Caco-2 (cell line): ENCODE results near the gene ILDR1. TPM values are rescaled to one million over a fixed set of nuclear protein-coding genes. Genes with fewer than 3 reads are reported as not detected.

Experiments
- BruUV-seq: library from RNA; stranded (reverse); fragments of 400-500 nt; replicated peaks from 2 replicates; lab custom pipeline; 2021; lab: Mats Ljungman, UMichigan
- CTCF ChIA-PET: fragments of 300-600 bp; sonication (Branson Sonifier 250); formaldehyde crosslinking; loops from one replicate; lab custom pipeline; 2022; ENCODE audit warnings: antibody characterized with exemption; lab: Charles Lee
- POLR2A ChIA-PET: fragments of 300-600 bp; sonication (Branson Sonifier 250); formaldehyde crosslinking; loops from one replicate; lab custom pipeline; 2022; ENCODE audit warnings: antibody characterized with exemption; lab: Charles Lee
- DNase-seq, 2 experiments: peaks; one replicate each; pipeline versions ENCODE4 v3.0.0 to v3.0.0-alpha.2; 2020 to 2022
- H3K27me3 ChIP-seq: replicated peaks from 2 replicates; pipeline ENCODE4 v1.6.0; 2011; ENCODE audit warnings: low read length; ENCODE audit not compliant: control insufficient read depth, insufficient read depth
- H3K36me3 ChIP-seq: 2 replicates; pipeline ENCODE4 v1.5.1; 2011; ENCODE audit warnings: low read length; ENCODE audit not compliant: control insufficient read depth, insufficient read depth
- H3K4me1 ChIP-seq: fragments of 250-450 bp; sonication (Bioruptor Pico); 2 replicates; pipeline ENCODE4 v1.5.1; 2020; ENCODE audit warnings: mild to moderate bottlenecking
- H3K4me3 ChIP-seq: 2 replicates; pipeline ENCODE4 v1.5.1; 2011; ENCODE audit warnings: low read depth, mild to moderate bottlenecking, control low read depth, low read length
- H3K9me3 ChIP-seq: fragments of 250-450 bp; sonication (Bioruptor Pico); 2 replicates; pipeline ENCODE4 v1.5.1; 2020; ENCODE audit warnings: mild to moderate bottlenecking, moderate library complexity
- H3K27ac Mint-ChIP-seq: one replicate; pipeline ENCODE4 v1.8.0; 2022; ENCODE audit warnings: mixed read lengths; ENCODE audit not compliant: unreplicated experiment
- H3K27me3 Mint-ChIP-seq: one replicate; pipeline ENCODE4 v1.8.0; 2022; ENCODE audit warnings: mixed read lengths; ENCODE audit not compliant: insufficient read depth, unreplicated experiment
- H3K36me3 Mint-ChIP-seq: one replicate; pipeline ENCODE4 v1.8.0; 2022; ENCODE audit warnings: mild to moderate bottlenecking, mixed read lengths; ENCODE audit not compliant: insufficient read depth, unreplicated experiment
- H3K4me1 Mint-ChIP-seq: one replicate; pipeline ENCODE4 v1.8.0; 2022; ENCODE audit warnings: low read depth, mixed read lengths; ENCODE audit not compliant: unreplicated experiment
- H3K4me3 Mint-ChIP-seq: one replicate; pipeline ENCODE4 v1.8.0; 2022; ENCODE audit warnings: mild to moderate bottlenecking, moderate library complexity, mixed read lengths; ENCODE audit not compliant: unreplicated experiment
- H3K9me3 Mint-ChIP-seq: one replicate; pipeline ENCODE4 v1.8.0; 2022; ENCODE audit warnings: mixed read lengths; ENCODE audit not compliant: unreplicated experiment
- intact Hi-C: fragments of 100-400 bp; cut with micrococcal nuclease; formaldehyde crosslinking; loops from one replicate; pipeline ENCODE4 v1.10.0; 2022; ENCODE audit not compliant: unreplicated experiment
- total RNA-seq: library from RNA; stranded (reverse); gene quantifications from 2 replicates; pipeline ENCODE4 v1.2.3, GENCODE V29; 2022
- TF ChIP-seq, protein P1 (sequence below), 2 experiments: fragments of 200-600 bp in 1 of 2; IDR thresholded peaks; 1 replicate in 1 of 2; 2 replicates in 1 of 2; pipeline versions ENCODE4 v1.5.1 to v1.8.0; 2011 to 2022; ENCODE audit warnings: antibody characterized with exemption in 1 of 2, control low read depth in 1 of 2, inconsistent platforms in 1 of 2, low read depth in 1 of 2, low read length in 1 of 2, mild to moderate bottlenecking in 1 of 2, moderate library complexity in 1 of 2; ENCODE audit not compliant: insufficient read depth in 1 of 2, severe bottlenecking in 1 of 2, unreplicated experiment in 1 of 2

Gene ILDR1
- total RNA-seq, 1 experiment from 2014 or later = 0.25 TPM

DNA sequence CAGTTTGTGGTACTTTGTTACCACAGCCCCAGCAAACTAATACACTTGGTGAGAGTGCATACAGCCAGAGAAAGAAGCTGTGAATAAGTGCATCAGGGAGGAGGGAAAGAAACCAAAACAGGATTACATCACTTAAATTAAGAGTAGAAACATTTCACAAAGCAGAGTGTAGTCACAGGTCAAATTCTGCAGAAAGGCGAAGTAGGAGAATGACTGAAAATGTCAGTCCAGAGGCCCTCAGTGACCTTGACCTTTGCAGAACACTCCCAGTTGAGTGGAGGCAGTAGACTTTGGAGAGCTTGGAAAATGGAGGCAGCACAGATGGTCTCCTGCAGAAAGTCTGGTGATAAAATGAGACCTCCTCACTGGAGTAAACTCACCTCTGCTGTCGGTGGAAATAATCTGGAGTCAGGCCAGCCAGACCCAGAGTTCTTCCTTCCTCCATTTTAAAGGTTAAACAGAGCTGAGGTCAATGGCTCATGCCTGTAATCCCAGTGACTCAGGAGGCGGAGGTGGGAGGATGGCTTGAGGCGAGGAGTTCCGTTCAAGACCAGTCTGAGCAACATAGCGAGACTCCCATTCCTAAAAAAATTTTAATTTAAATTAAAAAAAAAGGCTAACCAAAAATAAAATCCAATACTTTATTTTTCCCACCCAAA lies 38.1 kb upstream of the ILDR1 start:
- H3K4me1 Mint-ChIP-seq = no peaks in the 10 kb centered on the region
- DNase-seq = no peak
- ChIA-PET CTCF (no interaction called here), POLR2A (no interaction called here)
- no peaks in the 10 kb centered on the region for H3K36me3 ChIP-seq
- peaks cover 6% of the 10 kb centered on the region for H3K36me3 Mint-ChIP-seq
- H3K9me3 ChIP-seq = no peaks in the 10 kb centered on the region
- H3K9me3 Mint-ChIP-seq = no peaks in the 10 kb centered on the region
- no peak overlapping the region for H3K4me3 Mint-ChIP-seq
- H3K27ac Mint-ChIP-seq = no peak overlapping the region
- intact Hi-C loops = no loop called here
- H3K4me1 ChIP-seq = no peaks in the 10 kb centered on the region
- peaks cover 14% of the 10 kb centered on the region for H3K27me3 Mint-ChIP-seq
- TF ChIP-seq, protein P1, sequence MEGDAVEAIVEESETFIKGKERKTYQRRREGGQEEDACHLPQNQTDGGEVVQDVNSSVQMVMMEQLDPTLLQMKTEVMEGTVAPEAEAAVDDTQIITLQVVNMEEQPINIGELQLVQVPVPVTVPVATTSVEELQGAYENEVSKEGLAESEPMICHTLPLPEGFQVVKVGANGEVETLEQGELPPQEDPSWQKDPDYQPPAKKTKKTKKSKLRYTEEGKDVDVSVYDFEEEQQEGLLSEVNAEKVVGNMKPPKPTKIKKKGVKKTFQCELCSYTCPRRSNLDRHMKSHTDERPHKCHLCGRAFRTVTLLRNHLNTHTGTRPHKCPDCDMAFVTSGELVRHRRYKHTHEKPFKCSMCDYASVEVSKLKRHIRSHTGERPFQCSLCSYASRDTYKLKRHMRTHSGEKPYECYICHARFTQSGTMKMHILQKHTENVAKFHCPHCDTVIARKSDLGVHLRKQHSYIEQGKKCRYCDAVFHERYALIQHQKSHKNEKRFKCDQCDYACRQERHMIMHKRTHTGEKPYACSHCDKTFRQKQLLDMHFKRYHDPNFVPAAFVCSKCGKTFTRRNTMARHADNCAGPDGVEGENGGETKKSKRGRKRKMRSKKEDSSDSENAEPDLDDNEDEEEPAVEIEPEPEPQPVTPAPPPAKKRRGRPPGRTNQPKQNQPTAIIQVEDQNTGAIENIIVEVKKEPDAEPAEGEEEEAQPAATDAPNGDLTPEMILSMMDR (IDR thresholded peaks at IDR 0.05; ENCODE audit: insufficient read depth in 1 of 2, low read depth in 1 of 2, low read length in 1 of 2, severe bottlenecking in 1 of 2, unreplicated experiment in 1 of 2) = no peak
- no peak overlapping the region for H3K4me3 ChIP-seq
- no peaks in the 10 kb centered on the region for H3K27me3 ChIP-seq
- no TSS peak for BruUV-seq

DNA sequence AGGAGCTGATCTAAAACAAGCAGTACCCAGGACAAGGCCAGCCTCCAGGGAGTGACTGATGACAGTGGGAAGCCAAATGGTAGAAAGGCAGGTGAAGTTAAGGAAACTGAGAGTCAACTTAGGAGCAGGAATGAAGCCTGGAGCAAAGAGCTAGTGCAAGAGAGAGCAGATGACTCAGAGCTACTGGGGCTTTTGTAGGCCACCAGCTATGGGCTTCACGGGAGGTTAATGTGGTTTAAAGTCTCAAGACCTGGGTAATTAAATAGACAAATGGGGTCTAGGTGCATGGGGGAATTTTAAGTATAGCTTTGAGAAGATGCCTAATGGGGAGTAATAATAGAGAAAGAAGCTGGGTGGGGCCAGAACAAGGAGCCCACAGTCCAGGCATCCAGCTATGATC lies 36.2 kb upstream of the ILDR1 start:
- BruUV-seq = no TSS peak
- intact Hi-C loops = no loop called here
- CTCF ChIA-PET = no interaction called here

DNA sequence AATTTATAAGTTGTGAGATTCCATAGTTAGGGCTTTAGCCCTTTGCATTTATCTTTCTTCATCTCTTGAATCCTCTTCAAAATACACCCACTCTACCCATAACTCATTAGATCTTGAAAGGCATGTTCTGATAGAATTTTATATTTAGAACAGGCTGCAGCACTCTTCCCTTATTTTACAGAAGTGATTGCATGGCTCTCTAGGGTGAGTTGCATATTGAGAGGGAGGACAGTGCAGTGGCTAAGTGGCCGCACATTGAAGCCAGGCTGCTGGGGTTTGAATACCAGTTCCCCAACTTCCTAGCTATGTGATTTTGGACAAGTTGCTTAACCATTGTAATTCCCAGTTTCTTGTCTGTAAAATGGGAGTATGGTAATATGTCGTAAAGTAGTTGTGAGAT lies 35.6 kb upstream of the ILDR1 start:
- no peaks in the 10 kb centered on the region for H3K4me1 Mint-ChIP-seq
- no peaks in the 10 kb centered on the region for H3K27me3 ChIP-seq
- CTCF ChIA-PET = no interaction called here
- POLR2A ChIA-PET = no interaction called here
- H3K4me3 Mint-ChIP-seq = no peak overlapping the region
- H3K9me3 Mint-ChIP-seq = no peaks in the 10 kb centered on the region
- H3K4me3 ChIP-seq = no peak overlapping the region
- intact Hi-C loops = no loop called here
- DNase-seq = no peak
- no TSS peak for BruUV-seq
- H3K4me1 ChIP-seq = no peaks in the 10 kb centered on the region
- TF ChIP-seq, protein P1 (IDR thresholded peaks at IDR 0.05; ENCODE audit: insufficient read depth in 1 of 2, low read depth in 1 of 2, low read length in 1 of 2, severe bottlenecking in 1 of 2, unreplicated experiment in 1 of 2) = no peak
- no peaks in the 10 kb centered on the region for H3K9me3 ChIP-seq
- H3K36me3 Mint-ChIP-seq = no peaks in the 10 kb centered on the region
- peaks cover 6% of the 10 kb centered on the region for H3K27me3 Mint-ChIP-seq
- H3K27ac Mint-ChIP-seq = no peak overlapping the region
- no peaks in the 10 kb centered on the region for H3K36me3 ChIP-seq

More for the DNA sequence above, 36.2 kb upstream of the ILDR1 start:
- no peaks in the 10 kb centered on the region for H3K36me3 ChIP-seq
- TF ChIP-seq, protein P1 (IDR thresholded peaks at IDR 0.05; ENCODE audit: insufficient read depth in 1 of 2, low read depth in 1 of 2, low read length in 1 of 2, severe bottlenecking in 1 of 2, unreplicated experiment in 1 of 2) = no peak
- Mint-ChIP-seq H3K9me3 (no peaks in the 10 kb centered on the region), H3K4me1 (no peaks in the 10 kb centered on the region), H3K27ac (no peak overlapping the region), H3K27me3 (peaks cover 6% of the 10 kb centered on the region), H3K36me3 (no peaks in the 10 kb centered on the region), H3K4me3 (no peak overlapping the region)
- no peaks in the 10 kb centered on the region for H3K9me3 ChIP-seq
- no peaks in the 10 kb centered on the region for H3K4me1 ChIP-seq
- POLR2A ChIA-PET = no interaction called here
- H3K4me3 ChIP-seq = no peak overlapping the region
- DNase-seq = no peak
- H3K27me3 ChIP-seq = no peaks in the 10 kb centered on the region
